OCI-M2 (cell line): ENCODE results near the gene RAB11FIP3.

ENCODE experiments used
- DNase-seq: peaks from one replicate; lab custom pipeline; 2025; ENCODE audit not compliant: unreplicated experiment; lab: John Stamatoyannopoulos, UW

The RAB11FIP3 gene

GRCh38 chr16:389352-389751, 36.1 kb upstream of the RAB11FIP3 start:
- no peak for DNase-seq

- no peak for DNase-seq
Measured at GRCh38 chr16:391885-392335, 33.5 kb upstream of the RAB11FIP3 start.

DNA sequence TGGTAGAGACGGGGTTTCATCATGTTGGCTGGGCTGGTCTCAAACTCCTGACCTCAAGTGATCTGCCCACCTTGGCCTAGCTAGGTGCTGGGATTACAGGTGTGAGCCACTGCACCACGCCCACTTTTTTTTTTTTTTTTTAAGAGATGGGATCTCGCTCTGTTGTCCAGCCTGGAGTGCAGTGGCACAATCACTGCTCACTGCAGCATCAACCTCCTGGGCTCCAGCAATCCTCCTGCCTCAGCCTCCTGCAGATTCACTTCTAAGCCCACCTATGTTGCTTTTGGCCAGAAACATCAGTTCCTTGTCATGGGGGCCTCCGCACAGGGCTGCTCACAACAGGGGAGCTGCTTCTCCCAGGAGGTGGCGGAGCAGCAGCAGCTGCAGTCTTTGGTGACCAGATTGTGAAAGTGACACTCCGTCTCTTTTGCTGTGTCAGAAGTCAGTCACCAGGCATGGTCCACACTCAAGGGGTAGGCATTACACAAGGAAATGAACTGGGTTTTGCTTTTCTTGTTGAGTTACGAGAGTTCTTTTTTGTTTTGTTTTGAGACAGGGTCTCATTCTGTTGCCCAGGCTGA, 32.9 kb upstream of the RAB11FIP3 start:
- no peak for DNase-seq

- DNase-seq: no peak
Measured at GRCh38 chr16:396199-396598, 29.2 kb upstream of the RAB11FIP3 start.

GRCh38 chr16:396605-397004, 28.8 kb upstream of the RAB11FIP3 start:
- DNase-seq: no peak

DNA sequence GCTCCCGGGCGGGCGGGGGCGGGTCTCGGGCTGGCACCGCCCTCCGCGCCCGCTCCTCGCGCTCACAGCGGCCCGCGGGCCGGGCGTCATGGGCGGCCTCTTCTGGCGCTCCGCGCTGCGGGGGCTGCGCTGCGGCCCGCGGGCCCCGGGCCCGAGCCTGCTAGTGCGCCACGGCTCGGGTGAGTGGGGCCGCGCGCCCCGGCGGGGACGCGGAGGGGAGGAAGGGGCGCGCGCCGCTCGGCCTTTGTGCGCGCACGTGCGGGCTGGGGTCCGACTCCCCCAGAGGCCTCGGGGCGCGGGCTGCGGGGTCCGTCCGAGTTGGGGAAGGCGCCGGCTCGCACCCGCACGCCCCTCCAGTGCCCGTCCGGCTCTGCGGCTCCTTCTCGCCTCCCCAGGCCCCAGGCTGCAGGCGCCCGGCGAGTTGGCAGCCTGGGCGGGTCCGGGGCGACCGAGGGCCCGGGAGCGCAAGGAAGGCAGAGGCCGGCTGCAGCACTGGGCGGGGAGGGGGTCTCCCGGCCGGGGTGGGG, 28.3 kb upstream of the RAB11FIP3 start, which contains the start of gene NME4:
Gene NME4, plus strand, starts transcription at position 65 of the 527 bp plus-strand sequence. Its CDS starts 24 bp downstream, at position 89.
- no peak for DNase-seq

GRCh38 chr16:397736-398332, 27.6 kb upstream of the RAB11FIP3 start:
- DNase-seq: no peak

GRCh38 chr16:398561-399339, 26.7 kb upstream of the RAB11FIP3 start:
- no peak for DNase-seq

GRCh38 chr16:399340-400019, 26.0 kb upstream of the RAB11FIP3 start:
- DNase-seq: no peak

DNA sequence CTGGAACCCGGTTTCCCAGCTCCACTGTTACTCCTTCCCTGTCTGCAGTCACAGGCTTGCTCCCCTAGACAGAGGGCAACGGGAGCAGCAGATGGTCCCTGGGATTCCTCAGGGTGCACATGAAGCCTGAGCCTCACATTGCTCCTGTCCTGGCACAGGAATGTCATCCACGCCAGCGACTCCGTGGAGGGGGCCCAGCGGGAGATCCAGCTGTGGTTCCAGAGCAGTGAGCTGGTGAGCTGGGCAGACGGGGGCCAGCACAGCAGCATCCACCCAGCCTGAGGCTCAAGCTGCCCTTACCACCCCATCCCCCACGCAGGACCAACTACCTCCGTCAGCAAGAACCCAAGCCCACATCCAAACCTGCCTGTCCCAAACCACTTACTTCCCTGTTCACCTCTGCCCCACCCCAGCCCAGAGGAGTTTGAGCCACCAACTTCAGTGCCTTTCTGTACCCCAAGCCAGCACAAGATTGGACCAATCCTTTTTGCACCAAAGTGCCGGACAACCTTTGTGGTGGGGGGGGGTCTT, 25.3 kb upstream of the RAB11FIP3 start:
- DNase-seq: no peak

GRCh38 chr16:401468-402348, 23.7 kb upstream of the RAB11FIP3 start, which contains the start of gene DECR2:
Gene DECR2 (plus strand): TSS chr16:401885. CDS start chr16:401964, 79 bp downstream.
- no peak for DNase-seq

DNA sequence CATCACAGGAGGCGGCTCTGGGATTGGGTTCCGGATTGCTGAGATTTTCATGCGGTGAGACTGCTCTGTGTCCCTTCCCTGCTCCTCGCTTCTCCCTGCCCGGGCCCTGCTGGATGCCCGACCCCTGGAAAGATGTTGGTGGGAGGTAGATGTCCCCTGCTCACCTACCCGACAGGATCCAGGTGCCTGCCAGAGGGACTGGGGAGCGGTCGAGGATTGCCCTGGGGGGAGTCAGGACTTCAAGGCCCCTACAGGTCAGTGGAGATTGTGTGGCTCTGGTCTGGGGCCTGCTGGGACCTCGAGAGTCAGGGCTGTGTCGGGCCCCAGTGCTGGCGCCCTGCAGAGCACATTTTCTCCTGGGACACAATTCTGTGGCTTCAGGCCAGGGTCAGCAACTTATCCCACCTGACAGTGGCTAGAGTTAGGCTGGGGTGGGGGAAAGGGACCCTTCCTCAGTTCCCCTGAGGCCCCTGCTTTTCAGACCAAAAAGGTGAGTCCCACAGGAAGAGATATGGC, 20.4 kb upstream of the RAB11FIP3 start:
- DNase-seq: no peak

DNA sequence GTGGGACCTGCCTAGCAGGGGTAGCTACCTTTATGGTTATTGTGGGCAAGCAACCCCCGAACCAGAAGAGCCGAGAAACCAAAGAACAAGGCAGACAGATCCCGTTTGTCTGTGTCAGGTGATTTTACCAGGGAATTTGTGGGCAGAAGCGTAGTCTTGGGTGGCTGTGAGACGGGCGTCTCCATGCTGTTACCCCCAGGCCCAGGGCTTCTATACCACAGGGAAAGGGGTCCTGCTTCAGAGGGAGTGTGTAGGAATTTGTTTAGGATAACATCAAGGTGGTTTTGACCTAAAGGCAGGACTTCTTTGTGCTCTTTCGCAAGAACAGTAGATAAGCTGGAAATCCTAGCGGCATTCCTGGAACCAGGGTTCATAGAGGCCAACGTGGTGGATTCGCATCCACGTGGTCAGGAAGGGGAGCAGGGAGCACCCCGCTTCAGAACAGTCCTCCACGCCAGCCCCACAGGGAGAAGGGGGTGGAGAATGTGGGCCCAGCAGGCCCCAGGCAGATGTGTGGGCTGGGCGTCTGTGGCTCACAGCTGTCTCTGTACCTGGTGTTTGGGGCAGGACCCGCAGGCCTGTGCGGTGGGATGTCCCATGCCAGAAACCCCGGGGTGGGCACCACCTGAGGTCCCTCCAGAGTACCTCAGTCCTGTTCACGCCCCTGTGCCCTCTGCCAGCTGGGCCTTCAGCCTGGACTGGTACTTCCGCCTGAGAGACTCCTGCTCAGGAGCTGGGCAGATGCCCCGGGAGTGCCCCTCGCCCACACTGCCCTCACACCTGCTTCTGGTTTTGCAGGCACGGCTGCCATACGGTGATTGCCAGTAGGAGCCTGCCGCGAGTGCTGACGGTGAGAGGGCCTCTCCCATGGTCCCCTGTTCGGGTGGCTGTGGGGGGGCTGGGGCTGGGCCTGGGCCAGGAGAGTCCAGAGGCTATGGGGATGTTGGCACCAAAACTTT, 19.6 kb upstream of the RAB11FIP3 start:
- DNase-seq: no peak

GRCh38 chr16:407253-407652, 18.2 kb upstream of the RAB11FIP3 start:
- DNase-seq: no peak

DNA sequence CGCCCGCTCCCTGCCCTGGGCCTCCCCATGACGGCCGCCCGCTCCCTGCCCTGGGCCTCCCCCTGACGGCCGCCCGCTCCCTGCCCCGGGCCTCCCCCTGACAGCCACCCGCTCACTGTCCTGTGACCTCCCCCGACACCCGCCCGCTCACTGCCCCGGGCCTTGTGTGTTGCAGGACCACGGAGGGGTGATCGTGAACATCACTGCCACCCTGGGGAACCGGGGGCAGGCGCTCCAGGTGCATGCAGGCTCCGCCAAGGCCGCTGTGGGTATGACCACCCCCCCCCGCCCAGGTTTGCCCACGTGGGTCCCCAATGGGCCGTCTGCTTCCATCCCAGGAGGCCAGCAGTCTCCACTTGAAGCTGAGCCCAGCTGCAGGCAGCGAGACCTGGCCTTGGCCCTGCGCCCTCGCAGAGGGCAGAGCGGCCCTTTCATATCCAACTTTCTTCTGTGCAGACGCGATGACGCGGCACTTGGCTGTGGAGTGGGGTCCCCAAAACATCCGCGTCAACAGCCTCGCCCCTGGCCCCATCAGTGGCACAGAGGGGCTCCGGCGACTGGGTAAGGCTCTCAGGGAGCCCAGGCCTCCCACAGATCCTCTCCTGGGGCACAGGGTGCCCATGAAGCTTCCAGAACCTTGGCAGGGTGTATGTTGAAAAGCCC, 14.8 kb upstream of the RAB11FIP3 start:
- no peak for DNase-seq

- DNase-seq: no peak
Measured at GRCh38 chr16:411576-412265, 13.7 kb upstream of the RAB11FIP3 start.

- no peak for DNase-seq
Measured at GRCh38 chr16:414395-415169, 10.9 kb upstream of the RAB11FIP3 start.
